Measurements from ENCODE around the gene TRIP4. TPM values are rescaled to one million over a fixed set of nuclear protein-coding genes. Genes with fewer than 3 reads are reported as not detected.

Gene TRIP4
- total RNA-seq, 2 donors from 2014 or later, result 11.7 to 15.5 TPM

DNA sequence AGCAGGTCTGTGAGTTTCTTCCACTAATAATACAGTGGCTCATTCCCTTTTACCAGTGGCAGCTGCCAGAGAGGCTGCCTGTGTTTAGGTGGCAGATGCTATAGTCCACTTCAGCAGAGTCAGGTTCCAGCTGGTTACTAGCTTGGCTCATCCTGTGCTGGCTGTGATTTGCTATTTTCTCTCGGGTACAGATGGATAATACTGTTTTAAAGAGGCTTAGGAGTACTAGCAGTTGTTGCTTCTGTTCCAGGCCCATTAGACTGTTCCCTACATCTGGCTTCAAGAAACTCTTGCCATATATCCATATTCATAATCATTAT lies 113.7 kb downstream of the TRIP4 start:
- H3K27ac ChIP-seq, result no peak overlapping the region
- peaks cover 23% of the 10 kb centered on the region for H3K4me1 ChIP-seq
- H3K27me3 ChIP-seq, result no peaks in the 10 kb centered on the region
- no peak overlapping the region for H3K4me3 ChIP-seq
- intact Hi-C loops (cut with DNase I), result no loop called here
- no peak for TF ChIP-seq POLR2A (IDR thresholded peaks at IDR 0.05)
- TF ChIP-seq, protein P1, sequence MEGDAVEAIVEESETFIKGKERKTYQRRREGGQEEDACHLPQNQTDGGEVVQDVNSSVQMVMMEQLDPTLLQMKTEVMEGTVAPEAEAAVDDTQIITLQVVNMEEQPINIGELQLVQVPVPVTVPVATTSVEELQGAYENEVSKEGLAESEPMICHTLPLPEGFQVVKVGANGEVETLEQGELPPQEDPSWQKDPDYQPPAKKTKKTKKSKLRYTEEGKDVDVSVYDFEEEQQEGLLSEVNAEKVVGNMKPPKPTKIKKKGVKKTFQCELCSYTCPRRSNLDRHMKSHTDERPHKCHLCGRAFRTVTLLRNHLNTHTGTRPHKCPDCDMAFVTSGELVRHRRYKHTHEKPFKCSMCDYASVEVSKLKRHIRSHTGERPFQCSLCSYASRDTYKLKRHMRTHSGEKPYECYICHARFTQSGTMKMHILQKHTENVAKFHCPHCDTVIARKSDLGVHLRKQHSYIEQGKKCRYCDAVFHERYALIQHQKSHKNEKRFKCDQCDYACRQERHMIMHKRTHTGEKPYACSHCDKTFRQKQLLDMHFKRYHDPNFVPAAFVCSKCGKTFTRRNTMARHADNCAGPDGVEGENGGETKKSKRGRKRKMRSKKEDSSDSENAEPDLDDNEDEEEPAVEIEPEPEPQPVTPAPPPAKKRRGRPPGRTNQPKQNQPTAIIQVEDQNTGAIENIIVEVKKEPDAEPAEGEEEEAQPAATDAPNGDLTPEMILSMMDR (IDR thresholded peaks at IDR 0.05), result no peak
- H3K9me3 ChIP-seq, result no peaks in the 10 kb centered on the region
- peaks cover 0 to 2% of the 10 kb centered on the region in 2 donors for H3K36me3 ChIP-seq (replicated peaks in 1 of 2; ENCODE audit: insufficient read depth in 1 of 2, low read depth in 2 of 2)
- no peak for ATAC-seq
- no peak for DNase-seq
- WGBS, 2 donors, result 70 to 90% methylated on average over 1 of the region's 1 CpG

DNA sequence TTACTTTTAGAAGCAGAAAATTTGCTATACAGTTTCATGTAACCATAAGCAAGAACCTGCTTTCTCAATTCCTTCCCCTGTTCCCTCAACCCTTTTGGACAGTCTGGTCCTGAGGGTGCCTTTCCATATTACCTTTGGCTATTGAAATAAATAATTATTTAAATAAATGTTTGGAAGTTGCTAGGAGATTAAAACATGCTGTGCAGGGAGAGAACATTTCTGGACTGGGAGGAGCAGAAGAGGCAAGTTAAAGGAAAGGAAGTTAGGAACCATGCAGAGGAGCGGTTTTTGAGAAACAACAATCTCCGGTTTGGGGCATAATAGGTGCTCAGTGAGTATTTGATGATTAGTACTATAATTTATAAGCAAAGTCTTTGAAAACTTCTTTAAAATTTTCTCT lies 114.5 kb downstream of the TRIP4 start:
- peaks cover 31% of the 10 kb centered on the region for H3K4me1 ChIP-seq
- intact Hi-C loops (cut with DNase I), result no loop called here
- TF ChIP-seq, protein P1 (IDR thresholded peaks at IDR 0.05), result no peak
- TF ChIP-seq POLR2A (IDR thresholded peaks at IDR 0.05), result no peak

DNA sequence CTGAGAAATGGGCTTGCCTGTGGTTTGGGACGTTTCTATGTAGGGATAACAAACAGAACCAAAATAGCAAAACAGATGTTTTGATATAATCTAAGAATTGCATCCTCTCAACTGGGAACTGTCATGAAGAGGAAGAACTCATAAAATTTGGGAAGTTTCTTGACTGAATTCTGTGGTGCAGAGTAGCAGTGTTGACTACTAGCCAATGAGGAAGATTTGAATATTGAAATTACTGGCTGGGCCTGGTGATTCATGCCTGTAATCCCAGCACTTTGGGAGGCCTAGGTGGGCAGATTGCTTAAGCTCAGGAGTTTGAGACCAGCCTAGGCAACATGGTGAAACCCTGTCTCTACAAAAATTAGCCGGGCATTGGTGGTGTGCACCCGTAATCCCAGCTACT lies 114.9 kb downstream of the TRIP4 start:
- ATAC-seq, result no peak
- Histone ChIP-seq H3K9me3 (no peaks in the 10 kb centered on the region), H3K4me1 (peaks cover 35% of the 10 kb centered on the region), H3K36me3 (replicated peaks in 1 of 2; ENCODE audit: insufficient read depth in 1 of 2, low read depth in 2 of 2) (peaks cover 0 to 2% of the 10 kb centered on the region in 2 donors), H3K27ac (peak overlapping the region in 2 of 4 donors; percentile 21 to 56), H3K4me3 (no peak overlapping the region), H3K27me3 (no peaks in the 10 kb centered on the region)
- WGBS, 2 donors, result 83 to 93% methylated on average over 3 of the region's 3 CpGs
- DNase-seq, result no peak
- TF ChIP-seq, protein P1 (IDR thresholded peaks at IDR 0.05), result no peak
- TF ChIP-seq POLR2A (IDR thresholded peaks at IDR 0.05), result no peak
- intact Hi-C loops (cut with DNase I), result no loop called here

More for the DNA sequence above, 114.5 kb downstream of the TRIP4 start:
- ATAC-seq (no peak), DNase-seq (no peak)
- 80 to 81% methylated on average over 2 of the region's 2 CpGs for WGBS, 2 donors
- Histone ChIP-seq H3K27me3 (no peaks in the 10 kb centered on the region), H3K9me3 (no peaks in the 10 kb centered on the region), H3K36me3 (replicated peaks in 1 of 2; ENCODE audit: insufficient read depth in 1 of 2, low read depth in 2 of 2) (peaks cover 0 to 2% of the 10 kb centered on the region in 2 donors), H3K27ac (peak overlapping the region in 2 of 4 donors; percentile 21 to 56), H3K4me3 (no peak overlapping the region)

DNA sequence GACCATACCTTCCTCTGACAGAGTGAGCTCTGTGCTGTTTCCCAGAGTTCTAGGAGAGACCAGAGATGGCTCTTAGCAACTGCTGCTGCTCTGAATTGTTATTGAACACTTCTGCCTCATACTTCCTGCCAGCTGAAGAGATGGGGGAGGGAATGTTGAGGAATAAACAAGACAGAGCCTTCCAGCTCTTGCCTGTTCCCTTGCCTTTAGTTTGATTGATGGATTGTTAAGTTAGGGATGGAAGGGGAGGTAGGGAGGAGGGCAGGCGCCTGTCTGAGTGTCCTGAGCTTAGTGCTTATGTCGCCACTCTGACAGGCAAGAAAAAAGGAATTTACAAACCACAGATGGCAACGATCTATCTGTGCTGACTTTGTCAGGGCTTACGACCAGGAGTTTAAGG lies 115.6 kb downstream of the TRIP4 start:
- Histone ChIP-seq H3K4me1 (peaks cover 41% of the 10 kb centered on the region), H3K27me3 (no peaks in the 10 kb centered on the region), H3K9me3 (no peaks in the 10 kb centered on the region), H3K4me3 (no peak overlapping the region), H3K27ac (peak overlapping the region in 2 of 4 donors; percentile 21 to 56), H3K36me3 (replicated peaks in 1 of 2; ENCODE audit: insufficient read depth in 1 of 2, low read depth in 2 of 2) (peaks cover 0 to 2% of the 10 kb centered on the region in 2 donors)
- ATAC-seq (no peak), DNase-seq (peak in 1 of 4 donors; percentile 13)
- intact Hi-C loops (cut with DNase I), result no loop called here
- TF ChIP-seq, protein P1 (IDR thresholded peaks at IDR 0.05), result no peak
- no peak for TF ChIP-seq POLR2A (IDR thresholded peaks at IDR 0.05)
- WGBS, 2 donors, result 27 to 60% methylated on average over 4 of the region's 4 CpGs

DNA sequence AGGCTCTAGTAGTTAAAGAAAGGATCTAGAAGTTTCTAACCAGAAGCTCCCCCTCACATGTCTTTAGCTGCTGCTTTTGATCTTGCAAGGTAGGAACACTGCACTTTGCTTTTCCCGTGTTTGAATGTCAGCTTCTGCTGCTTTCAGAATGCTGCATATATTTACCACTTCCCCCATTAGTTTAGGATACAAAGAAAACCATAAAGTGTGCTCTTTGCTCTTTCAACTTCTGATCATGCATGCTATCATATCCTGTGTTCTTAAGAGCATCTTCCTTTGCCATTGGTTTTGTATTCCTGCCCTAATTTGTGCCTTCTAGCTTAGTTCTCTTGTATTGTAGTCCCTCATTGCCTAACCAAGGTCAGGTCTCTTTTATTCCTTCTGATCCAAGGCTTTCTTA lies 116.0 kb downstream of the TRIP4 start:
- H3K4me3 ChIP-seq, result no peak overlapping the region
- H3K27me3 ChIP-seq, result no peaks in the 10 kb centered on the region
- 21 to 35% methylated on average over 1 of the region's 1 CpG for WGBS, 2 donors
- ATAC-seq, result no peak
- no peak for TF ChIP-seq POLR2A (IDR thresholded peaks at IDR 0.05)
- TF ChIP-seq, protein P1 (IDR thresholded peaks at IDR 0.05), result no peak
- peak overlapping the region in 2 of 4 donors; percentile 21 to 56 for H3K27ac ChIP-seq
- H3K36me3 ChIP-seq (replicated peaks in 1 of 2; ENCODE audit: insufficient read depth in 1 of 2, low read depth in 2 of 2), result peaks cover 0 to 2% of the 10 kb centered on the region in 2 donors
- intact Hi-C loops (cut with DNase I), result no loop called here
- no peaks in the 10 kb centered on the region for H3K9me3 ChIP-seq
- no peak for DNase-seq
- H3K4me1 ChIP-seq, result peaks cover 44% of the 10 kb centered on the region

Measured in body of pancreas (tissue), 4 donors.